ENCODE results near the gene CCDC85B. TPM values are rescaled to one million over a fixed set of nuclear protein-coding genes. Genes with fewer than 3 reads are reported as not detected.
A peak's percentile ranks its signal among the peaks of the same experiment; 100 is the strongest.

CCDC85B gene
- total RNA-seq, 1 experiment from 2014 or later = 14.7 TPM

GRCh38 chr11:65862191-65862735 lies 28.2 kb upstream of the CCDC85B start:
- Histone ChIP-seq H3K4me1 (peaks cover 8% of the 10 kb centered on the region), H3K9me3 (no peaks in the 10 kb centered on the region), H3K27me3 (replicated peaks; ENCODE audit: control insufficient read depth, insufficient read depth, low read length) (no peaks in the 10 kb centered on the region), H3K4me3 (ENCODE audit: low read depth, low read length) (no peak overlapping the region), H3K36me3 (ENCODE audit: control insufficient read depth, insufficient read depth, low read length) (no peaks in the 10 kb centered on the region)
- POLR2A ChIA-PET = no interaction called here
- peaks cover 64% of the 10 kb centered on the region for H3K36me3 Mint-ChIP-seq (ENCODE audit: insufficient read depth, unreplicated experiment)
- peaks cover 8% of the 10 kb centered on the region for H3K4me1 Mint-ChIP-seq (ENCODE audit: low read depth, unreplicated experiment)
- TF ChIP-seq, protein P1, sequence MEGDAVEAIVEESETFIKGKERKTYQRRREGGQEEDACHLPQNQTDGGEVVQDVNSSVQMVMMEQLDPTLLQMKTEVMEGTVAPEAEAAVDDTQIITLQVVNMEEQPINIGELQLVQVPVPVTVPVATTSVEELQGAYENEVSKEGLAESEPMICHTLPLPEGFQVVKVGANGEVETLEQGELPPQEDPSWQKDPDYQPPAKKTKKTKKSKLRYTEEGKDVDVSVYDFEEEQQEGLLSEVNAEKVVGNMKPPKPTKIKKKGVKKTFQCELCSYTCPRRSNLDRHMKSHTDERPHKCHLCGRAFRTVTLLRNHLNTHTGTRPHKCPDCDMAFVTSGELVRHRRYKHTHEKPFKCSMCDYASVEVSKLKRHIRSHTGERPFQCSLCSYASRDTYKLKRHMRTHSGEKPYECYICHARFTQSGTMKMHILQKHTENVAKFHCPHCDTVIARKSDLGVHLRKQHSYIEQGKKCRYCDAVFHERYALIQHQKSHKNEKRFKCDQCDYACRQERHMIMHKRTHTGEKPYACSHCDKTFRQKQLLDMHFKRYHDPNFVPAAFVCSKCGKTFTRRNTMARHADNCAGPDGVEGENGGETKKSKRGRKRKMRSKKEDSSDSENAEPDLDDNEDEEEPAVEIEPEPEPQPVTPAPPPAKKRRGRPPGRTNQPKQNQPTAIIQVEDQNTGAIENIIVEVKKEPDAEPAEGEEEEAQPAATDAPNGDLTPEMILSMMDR (IDR thresholded peaks at IDR 0.05; ENCODE audit: insufficient read depth in 1 of 2, low read depth in 1 of 2, low read length in 1 of 2, severe bottlenecking in 1 of 2, unreplicated experiment in 1 of 2) = no peak
- peak in 1 of 2 experiments; percentile 23 for DNase-seq
- intact Hi-C loops (cut with micrococcal nuclease; ENCODE audit: unreplicated experiment) = no loop called here
- no peaks in the 10 kb centered on the region for H3K9me3 Mint-ChIP-seq (ENCODE audit: unreplicated experiment)
- no TSS peak for BruUV-seq (replicated peaks)
- H3K4me3 Mint-ChIP-seq (ENCODE audit: unreplicated experiment) = peak overlapping the region; percentile 0
- no peaks in the 10 kb centered on the region for H3K27me3 Mint-ChIP-seq (ENCODE audit: insufficient read depth, unreplicated experiment)
- H3K27ac Mint-ChIP-seq (ENCODE audit: unreplicated experiment) = no peak overlapping the region
- CTCF ChIA-PET = interaction anchor here (4.3 to 7.7 kb wide), 2 partner anchors 25 to 150 kb away, joined by 27 to 241 read pairs; partner anchors contain the start of genes CCDC85B, FIBP and KAT5

- Histone ChIP-seq H3K4me1 (peaks cover 8% of the 10 kb centered on the region), H3K4me3 (ENCODE audit: low read depth, low read length) (no peak overlapping the region), H3K36me3 (ENCODE audit: control insufficient read depth, insufficient read depth, low read length) (no peaks in the 10 kb centered on the region), H3K27me3 (replicated peaks; ENCODE audit: control insufficient read depth, insufficient read depth, low read length) (no peaks in the 10 kb centered on the region), H3K9me3 (no peaks in the 10 kb centered on the region)
- Mint-ChIP-seq H3K36me3 (ENCODE audit: insufficient read depth, unreplicated experiment) (peaks cover 56% of the 10 kb centered on the region), H3K4me3 (ENCODE audit: unreplicated experiment) (no peak overlapping the region), H3K27ac (ENCODE audit: unreplicated experiment) (no peak overlapping the region), H3K27me3 (ENCODE audit: insufficient read depth, unreplicated experiment) (no peaks in the 10 kb centered on the region), H3K9me3 (ENCODE audit: unreplicated experiment) (no peaks in the 10 kb centered on the region), H3K4me1 (ENCODE audit: low read depth, unreplicated experiment) (peaks cover 8% of the 10 kb centered on the region)
- CTCF ChIA-PET = interaction anchor here (7.7 kb wide), 1 partner anchor 24 kb away, joined by 241 read pairs; the partner anchor contains the start of genes CCDC85B and FIBP
- intact Hi-C loops (cut with micrococcal nuclease; ENCODE audit: unreplicated experiment) = no loop called here
- TF ChIP-seq, protein P1 (IDR thresholded peaks at IDR 0.05; ENCODE audit: insufficient read depth in 1 of 2, low read depth in 1 of 2, low read length in 1 of 2, severe bottlenecking in 1 of 2, unreplicated experiment in 1 of 2) = no peak
- peak in 1 of 2 experiments; percentile 32 for DNase-seq
- POLR2A ChIA-PET = no interaction called here
- BruUV-seq (replicated peaks) = no TSS peak
Observed at GRCh38 chr11:65862941-65863888, 27.3 kb upstream of the CCDC85B start.

DNA sequence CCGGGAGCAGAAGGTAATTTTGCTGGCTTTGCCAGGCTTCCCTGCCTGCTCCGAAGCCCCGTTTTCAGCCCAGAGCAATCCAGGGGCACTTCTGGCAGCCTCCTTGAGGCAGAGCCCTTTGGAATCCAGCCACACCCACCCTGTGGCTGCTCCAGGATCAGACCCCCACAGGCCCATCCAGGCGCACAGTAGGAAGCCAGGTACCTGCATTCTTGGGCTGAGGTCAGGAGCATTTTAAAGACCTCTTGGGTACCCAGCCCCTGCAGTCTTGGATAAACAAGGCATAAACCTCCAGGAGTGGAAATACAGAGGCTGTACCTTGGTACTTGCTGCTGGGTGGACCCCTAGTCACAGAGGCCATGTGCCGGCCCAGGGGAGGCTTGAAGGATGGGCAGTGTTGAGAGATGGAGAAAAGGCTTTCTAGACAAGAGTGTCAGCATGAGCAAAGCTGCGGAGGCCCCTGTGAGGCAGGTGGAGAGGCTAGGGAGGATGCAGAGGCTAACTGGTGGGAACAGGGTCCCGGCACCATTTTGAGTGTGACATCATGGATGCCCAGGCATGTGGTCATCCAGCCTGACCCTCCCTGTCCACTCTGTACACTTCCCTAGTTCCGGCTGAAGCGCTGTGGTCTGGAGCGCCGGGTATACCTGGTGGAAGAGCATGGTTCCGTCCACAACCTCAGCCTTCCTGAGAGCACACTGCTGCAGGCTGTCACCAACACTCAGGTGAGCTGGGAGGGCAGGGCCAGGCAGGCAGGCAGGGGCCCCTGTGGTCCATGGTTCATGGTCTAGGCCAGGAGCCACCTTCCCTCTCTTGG lies 26.4 kb upstream of the CCDC85B start:
- Mint-ChIP-seq H3K36me3 (ENCODE audit: insufficient read depth, unreplicated experiment) (peaks cover 55% of the 10 kb centered on the region), H3K27me3 (ENCODE audit: insufficient read depth, unreplicated experiment) (no peaks in the 10 kb centered on the region), H3K9me3 (ENCODE audit: unreplicated experiment) (no peaks in the 10 kb centered on the region), H3K4me1 (ENCODE audit: low read depth, unreplicated experiment) (peaks cover 8% of the 10 kb centered on the region), H3K4me3 (ENCODE audit: unreplicated experiment) (no peak overlapping the region), H3K27ac (ENCODE audit: unreplicated experiment) (no peak overlapping the region)
- POLR2A ChIA-PET = no interaction called here
- Histone ChIP-seq H3K36me3 (ENCODE audit: control insufficient read depth, insufficient read depth, low read length) (no peaks in the 10 kb centered on the region), H3K27me3 (replicated peaks; ENCODE audit: control insufficient read depth, insufficient read depth, low read length) (no peaks in the 10 kb centered on the region), H3K9me3 (no peaks in the 10 kb centered on the region), H3K4me1 (peaks cover 8% of the 10 kb centered on the region), H3K4me3 (ENCODE audit: low read depth, low read length) (no peak overlapping the region)
- intact Hi-C loops (cut with micrococcal nuclease; ENCODE audit: unreplicated experiment) = no loop called here
- CTCF ChIA-PET = interaction anchor here (1.0 to 7.7 kb wide), 2 partner anchors 24 kb away, joined by 6 to 241 read pairs; partner anchors contain the start of genes CCDC85B and FIBP
- TF ChIP-seq, protein P1 (IDR thresholded peaks at IDR 0.05; ENCODE audit: insufficient read depth in 1 of 2, low read depth in 1 of 2, low read length in 1 of 2, severe bottlenecking in 1 of 2, unreplicated experiment in 1 of 2) = no peak
- BruUV-seq (replicated peaks) = no TSS peak
- DNase-seq = peak in 1 of 2 experiments; percentile 31

Measured in Caco-2 (cell line).